GM21515 (cell line): Measurements from ENCODE around the gene DENND1A.
"Not testable (repeated sequence)": the region's sequence is repeated elsewhere in the genome, so short reads cannot be mapped to it uniquely, and the experiment has no call there.

Experiments used
- ATAC-seq: cut with Tn5 transposase; IDR thresholded peaks from one replicate; pipeline ENCODE4 v1.9.1; 2021; ENCODE audit not compliant: unreplicated experiment

The DENND1A gene

DNA sequence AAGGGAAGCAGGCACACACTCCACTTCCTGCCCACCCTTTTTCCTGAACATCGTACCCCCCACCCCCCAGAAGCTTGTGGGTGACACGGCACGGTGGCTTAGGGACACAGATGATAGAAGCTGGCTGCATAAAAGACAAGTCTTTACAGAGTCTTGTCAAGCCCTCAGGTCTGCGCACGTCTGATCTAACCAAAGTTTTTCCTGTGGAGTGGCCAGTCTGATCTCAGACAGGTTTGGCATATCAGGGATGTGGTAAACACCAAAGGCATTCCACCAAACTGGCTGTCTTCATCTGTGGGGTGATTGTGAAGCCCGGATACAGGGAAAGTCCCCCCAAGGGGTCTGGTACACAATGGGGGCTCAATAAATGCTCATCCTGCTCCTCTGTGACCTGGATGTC, 523.9 kb downstream of the DENND1A start:
- ATAC-seq = no peak

DNA sequence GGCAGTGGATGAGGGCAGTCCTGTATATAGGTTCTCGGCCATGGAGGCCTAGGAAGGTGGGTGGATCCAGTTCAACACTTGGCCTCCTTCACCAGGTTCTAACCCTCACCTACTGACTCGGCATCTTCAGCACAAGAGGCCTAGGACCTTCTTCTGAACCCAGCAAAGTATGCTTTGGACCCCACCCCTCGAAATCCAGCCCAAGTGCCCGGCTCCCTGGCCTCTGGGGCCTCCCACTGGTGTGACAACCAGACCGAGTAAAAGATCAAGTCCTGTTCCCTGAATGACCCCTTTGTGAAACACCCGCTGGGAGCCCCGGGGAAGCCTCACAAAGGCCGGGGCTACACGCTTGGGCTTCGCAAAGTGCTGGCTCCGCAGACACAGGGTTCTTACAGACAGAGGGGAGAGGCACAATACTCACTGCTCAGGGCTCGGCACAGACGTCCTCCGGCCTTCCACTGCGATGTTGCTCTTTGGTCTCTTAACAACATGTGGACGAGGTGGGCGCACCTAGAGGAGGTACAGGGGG, 526.9 kb downstream of the DENND1A start:
- ATAC-seq = no peak

DNA sequence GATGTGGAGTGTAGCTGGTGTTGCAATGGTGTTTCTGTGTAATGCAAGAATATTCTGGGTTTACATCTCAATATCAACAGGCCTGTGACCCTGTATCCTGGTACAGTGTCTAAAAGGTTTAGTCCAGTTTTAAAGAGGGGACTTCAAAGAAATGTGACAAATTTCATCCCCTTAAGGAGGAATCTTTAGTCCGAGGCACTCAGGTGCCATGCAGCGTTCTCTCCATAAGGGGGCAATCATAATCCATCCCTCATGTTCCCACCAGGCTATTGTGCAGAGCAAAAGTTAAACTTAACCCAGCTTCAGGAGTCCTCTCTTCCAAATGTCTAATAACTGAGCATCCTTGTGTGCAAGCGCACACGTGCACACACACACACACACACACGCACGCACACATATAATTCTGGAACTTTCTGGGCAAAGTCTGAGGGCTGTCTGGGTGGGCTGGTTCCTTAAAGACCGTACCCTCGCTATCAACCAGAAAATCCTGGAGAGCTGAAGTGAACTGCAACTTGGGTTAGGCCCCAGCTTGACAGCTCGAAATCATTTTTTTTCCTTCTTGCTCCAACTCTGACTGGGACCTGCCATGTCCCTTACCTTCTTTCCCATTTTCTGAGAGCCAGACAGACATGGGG, 527.9 kb downstream of the DENND1A start:
- ATAC-seq = no peak

DNA sequence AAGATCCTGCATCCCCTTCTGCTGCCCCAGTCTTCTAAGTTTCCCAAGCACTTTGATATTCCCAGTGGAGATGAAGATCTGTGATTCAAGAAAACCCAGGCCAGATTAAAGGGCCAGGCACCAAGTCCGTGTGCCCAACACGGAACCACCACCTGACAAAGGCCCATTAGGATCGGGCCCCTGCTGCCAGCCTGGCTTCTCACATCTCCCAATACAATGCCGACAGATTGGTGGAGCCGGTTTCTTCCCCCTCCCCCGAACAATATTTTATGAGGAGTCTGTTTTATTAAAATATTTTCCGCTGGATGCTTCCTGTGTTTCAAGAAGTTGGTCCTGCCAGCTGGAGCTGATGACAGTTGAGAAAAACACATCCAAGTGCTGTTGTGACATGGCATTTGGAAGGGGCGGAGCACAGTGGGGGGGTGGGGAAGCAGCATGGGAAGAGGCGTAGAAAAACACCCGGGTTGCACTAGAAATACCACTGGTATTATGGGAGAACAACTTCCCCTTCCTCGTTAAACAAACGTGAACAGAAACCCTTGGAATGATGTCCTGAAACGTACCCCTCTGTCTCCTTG, 528.9 kb downstream of the DENND1A start:
- no peak for ATAC-seq

DNA sequence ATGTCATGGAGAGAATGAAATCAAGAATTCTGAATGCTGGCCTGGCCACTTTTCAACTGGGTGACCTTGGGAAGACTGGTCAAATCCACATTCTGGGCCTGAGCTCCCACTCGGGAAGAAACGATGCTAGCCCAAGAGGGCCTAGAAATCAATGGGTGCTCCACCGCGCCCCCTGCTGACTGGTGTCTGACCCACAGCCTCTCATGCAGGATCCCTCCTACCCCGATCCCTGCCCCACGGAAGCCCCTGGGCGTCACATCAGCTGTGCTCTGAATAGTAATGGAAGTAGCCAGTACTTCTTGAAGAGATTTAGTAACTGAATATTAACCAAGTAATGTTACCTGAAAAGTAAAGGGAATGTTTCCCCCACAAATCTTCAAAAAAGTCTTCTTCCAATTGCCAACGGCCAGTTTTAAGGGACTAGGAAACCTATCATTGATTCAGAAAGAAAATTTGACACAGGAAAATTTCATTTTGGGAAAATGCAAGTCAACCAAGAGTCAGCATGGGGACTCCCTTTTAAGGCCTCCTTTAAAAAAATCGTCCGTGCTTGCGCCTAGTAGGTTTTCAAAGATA, 530.0 kb downstream of the DENND1A start:
- ATAC-seq = no peak

DNA sequence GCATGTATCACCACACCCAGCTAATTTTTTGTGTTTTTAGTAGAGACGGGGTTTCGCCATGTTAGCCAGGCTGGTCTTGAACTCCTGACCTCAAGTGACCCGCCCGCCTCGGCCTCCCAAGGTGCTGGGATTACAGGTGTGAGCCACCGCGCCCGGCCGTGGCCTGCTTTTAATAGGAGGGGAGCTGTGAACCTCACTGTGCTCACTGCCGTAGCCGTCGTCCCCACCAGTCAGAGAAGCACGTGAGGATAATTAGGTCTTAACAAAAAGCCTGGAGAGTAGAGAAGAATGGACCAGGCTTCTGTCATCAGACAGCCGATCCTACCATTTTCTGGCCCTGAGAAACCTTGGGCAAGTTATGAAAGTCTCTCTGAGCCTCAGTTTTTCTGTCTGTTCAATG, 531.0 kb downstream of the DENND1A start:
- not testable (repeated sequence) for ATAC-seq

DNA sequence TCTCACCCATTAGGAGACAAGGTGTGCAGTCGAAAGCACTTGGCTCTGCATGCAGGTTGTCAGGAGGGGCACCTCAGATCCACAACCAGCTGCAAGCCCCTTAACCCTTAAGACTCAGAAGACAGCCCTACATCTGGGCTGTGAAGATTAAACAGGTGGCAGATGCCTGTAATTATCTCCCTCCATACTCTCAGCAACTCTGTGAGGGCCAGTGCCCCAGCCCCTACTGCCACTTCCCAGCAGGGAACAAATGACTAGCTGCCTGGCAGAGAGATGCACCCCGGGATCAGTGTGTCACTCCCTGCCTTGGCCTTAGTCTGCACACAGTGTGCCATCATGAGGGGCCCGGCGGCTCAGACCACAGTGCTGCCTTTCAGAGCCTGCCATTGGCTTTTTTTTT, 532.0 kb downstream of the DENND1A start:
- ATAC-seq = no peak

DNA sequence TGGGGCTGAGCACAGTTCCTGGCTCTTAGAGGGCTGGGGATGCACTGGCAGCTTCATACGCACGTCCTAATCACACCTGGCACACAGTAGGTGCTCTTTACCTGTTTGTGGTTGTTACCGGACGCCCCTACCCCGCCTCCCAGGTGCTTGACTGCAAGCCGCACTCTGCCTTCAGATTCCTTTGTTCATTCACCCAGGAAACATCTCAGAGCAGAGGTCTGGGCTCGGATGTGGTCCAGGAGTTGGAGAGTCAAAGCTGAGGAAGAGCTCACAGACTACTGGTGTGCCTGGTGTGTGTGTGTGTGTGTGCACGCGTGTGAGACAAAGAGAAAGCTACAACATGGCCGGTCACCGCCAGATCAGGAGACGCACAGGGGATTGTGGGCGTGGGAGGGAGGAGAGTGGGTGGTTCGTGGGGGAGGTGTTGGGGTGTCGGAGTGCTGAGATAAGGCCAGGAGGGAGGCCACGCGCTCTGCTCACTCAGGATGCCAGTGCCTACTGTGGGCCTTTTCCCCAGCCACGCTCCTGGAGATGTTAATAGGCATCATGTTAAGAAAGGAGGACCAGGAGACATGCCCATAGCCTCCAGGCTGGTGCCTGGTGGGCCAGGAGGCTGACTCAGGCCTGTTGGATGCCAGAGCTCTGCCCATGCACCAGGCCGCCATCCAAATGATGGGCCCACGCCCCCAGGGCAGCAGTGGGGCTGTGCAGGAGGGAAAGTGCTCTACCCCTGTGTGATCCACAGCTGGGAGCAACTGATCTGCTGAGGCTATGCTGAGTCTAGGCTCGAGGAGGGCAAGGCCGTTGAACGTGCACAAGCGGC, 534.0 kb downstream of the DENND1A start:
- no peak for ATAC-seq

DNA sequence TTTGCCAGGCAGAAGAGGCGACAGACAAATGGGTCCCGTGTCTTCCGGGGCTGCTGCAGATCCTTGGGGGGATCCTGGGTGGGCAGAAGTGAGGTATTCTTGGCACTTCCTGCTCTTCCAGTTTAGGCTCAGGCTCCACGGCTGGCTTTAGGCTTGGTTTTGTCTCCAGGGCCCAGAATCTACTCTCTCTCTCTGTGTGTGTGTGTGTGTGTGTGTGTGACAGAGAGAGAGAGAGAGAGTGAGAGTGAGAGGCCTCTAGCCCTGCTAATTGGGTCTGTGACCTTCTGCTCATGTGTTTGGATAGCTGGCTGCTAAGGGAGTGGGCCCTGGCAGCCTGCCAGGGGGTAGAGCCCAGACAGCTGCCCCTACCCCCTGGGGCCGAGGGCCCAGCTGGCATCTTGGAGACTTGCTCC, 534.6 kb downstream of the DENND1A start:
- no peak for ATAC-seq

DNA sequence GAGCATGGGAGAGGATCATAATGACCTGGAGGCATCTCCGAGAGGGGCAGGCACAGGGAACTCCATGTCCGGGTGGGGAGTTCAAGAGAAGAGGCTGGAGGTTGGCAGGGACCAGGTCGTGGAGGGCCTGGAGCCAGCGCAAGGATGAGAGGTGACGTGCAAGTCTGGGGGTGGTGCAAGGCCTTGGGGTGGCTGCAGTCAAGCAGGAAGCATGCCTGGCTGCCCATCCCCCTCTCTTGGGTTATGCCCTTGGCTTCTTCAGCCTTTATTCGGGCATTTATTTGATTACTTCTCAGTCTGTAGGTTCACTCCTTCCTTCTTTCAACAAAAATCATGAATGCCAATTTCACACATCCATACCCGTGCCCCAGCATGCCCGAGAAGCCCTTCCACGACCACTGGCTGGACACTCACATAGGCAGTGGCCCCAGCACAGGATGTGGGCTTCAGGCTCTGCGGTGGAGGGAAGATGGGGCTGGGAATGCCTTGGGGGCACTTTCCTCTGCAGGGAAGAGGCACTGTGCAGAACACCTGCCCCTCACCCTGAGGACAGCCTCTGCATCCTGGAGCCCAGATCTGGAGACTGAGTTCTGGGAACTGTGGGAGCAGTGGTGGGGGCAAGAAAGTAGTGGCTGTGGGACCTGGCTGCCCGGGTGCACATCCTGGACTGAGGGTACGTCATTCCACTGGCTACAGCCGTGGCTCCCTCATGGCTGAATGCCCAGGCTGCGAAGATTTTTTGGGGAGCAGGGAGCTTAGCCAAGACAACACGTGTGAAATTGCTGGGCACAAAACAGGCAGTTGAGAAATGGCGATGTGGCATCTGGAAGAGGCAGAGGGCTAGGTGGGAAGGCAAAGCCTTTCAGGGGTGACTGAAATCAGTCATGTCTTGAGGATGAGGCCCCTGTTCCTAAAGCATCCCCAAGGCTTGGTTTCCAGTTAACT, 535.4 kb downstream of the DENND1A start:
- ATAC-seq = no peak

DNA sequence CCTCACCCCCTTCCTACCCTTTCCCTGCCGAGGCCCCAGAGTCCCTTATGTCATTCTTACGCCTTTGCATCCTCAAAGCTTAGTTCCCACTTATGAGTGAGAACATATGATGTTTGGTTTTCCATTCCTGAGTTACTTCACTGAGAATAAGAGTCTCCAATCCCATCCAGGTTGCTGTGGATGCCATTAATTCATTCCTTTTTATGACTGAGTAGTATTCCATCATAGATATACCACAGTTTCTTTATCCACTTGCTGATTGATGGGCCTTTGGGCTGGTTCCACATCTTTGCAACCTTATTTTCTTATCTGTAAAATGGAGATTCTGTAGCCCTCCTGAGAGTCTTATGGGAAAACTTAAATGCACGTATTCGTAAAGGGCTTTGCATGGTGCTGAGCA, 537.1 kb downstream of the DENND1A start:
- no peak for ATAC-seq

DNA sequence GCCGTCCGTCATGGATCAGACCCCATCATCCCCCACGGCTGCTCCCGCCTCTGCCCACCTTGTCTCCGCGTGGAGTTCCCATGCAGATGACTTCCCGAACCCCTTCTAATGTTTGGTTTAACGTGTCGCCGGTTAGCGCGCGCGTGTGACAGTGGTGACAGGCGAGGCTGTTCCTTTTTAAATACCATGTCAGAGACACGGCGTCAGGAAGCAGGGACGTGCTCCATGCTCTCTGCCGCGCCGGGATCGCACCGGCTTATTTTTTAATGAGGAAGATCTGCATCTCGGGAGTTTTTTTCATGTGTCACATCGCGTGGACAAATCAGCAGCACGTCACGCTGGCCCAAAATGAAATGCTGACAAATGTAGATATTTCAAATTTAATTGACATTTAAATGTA, 538.0 kb downstream of the DENND1A start:
- no peak for ATAC-seq

DNA sequence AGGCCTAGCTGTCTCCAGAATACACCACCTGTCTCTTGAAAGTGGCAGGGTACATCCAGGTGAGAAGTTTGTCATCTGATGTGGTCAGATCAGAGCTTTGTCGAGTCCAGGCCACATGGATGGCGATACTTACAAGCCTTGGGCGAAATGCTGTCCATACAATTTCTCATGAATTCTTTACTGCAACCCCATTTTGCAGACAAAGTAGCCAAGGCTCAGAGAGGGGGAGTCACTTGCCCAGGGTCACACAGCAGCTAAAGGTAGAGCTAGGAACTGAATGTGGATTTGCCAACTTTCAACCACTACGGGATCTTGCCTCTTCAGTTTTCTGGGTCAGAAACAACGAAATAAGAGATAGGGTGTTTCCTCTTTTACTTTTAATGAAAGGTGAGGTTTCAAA, 538.7 kb downstream of the DENND1A start:
- no peak for ATAC-seq

DNA sequence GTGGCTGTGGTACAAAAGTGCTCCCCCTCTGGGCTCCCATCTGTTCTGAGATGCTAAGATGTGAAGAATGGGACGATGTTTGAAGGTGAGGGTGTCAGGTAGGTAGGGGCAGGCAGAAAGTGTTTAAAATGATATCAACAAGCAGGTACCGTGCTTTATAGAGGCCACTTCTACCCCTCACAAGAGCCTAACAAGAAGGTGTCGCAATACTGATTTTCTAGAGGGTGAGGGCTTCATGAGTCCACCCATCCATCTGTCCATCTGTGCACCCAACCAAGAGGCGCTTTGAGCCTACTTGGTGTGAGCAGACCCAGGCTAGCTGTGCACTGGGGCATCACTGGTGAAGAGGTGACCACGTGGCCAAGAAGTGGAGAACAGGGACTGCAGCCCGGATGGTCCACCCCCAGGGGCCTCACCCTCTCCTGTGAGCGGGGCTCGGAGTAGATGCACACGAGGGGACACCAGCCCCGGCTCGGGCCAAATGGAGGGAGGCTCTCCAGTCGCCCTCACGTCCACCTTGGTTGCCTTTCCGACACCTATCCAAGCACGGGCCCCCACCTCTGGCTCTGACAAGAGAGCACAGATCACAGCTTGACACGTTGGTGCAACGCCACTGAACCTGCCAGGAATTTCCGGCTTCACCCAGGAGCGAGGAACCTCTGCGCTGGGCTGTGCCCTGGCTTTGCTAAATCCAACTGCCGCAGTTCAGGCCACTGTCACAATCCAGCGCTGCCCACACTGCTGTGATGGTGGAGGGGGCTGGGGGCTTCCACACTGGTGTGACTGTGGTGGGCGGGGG, 539.4 kb downstream of the DENND1A start:
- ATAC-seq = no peak

DNA sequence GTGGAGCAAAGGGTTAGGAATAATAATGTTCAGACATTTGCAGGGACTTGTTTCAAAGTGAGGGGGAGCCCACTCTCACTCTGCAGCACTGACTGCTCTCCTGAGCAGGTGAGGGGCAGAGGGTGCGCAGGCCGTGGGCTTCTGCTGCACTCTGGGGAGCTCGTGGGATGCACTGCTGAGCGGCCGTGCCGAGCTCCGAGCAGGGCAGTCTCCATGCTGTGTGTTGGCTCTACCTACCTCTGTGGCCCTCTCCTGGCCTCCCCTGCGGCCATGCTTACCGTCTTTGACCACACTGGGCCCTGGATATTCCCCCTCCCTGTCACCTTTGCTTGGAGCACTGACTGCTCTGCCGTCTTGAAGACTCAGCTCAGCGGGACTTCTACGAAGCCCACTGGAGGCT, 540.2 kb downstream of the DENND1A start:
- no peak for ATAC-seq

DNA sequence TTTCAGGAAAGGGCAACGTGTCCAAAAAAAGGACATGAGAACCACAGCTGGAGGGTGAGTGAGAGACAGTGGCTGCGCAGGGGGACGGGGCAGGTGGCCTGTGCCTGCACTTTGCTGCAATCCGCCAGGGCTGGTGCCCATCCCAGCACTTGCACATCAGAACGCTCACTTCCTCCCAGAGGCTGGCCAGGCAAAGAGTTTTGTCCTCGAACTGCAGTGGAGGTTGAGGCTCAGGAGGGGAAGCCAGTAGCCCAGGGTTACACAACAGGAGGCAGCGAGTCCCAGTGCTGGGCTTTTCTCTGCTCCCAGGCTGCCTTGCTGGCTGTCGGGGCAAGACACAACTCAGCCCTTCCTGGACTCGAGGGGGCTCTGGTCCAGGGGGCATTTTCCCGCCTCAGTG, 540.9 kb downstream of the DENND1A start:
- ATAC-seq = no peak

DNA sequence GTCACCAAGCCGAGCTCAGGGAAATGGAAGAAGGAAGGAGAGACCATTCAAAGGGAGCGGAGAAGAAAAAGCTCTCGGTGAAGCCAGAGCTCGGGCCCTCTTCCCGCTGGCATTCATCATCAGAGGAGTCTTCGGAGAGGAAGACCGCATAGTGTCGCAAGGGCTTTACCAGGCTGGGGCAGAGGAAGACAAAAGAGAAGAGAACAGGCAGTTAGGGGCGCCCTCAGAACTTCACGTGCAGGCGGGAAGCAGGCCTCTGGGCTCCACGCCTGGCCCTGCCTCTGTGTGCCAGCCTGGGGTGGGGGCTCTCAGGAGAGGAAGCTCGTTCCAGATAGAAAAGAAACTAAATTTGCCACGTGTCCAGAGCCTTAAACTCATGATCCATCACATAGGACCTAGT, 542.2 kb downstream of the DENND1A start:
- no peak for ATAC-seq

DNA sequence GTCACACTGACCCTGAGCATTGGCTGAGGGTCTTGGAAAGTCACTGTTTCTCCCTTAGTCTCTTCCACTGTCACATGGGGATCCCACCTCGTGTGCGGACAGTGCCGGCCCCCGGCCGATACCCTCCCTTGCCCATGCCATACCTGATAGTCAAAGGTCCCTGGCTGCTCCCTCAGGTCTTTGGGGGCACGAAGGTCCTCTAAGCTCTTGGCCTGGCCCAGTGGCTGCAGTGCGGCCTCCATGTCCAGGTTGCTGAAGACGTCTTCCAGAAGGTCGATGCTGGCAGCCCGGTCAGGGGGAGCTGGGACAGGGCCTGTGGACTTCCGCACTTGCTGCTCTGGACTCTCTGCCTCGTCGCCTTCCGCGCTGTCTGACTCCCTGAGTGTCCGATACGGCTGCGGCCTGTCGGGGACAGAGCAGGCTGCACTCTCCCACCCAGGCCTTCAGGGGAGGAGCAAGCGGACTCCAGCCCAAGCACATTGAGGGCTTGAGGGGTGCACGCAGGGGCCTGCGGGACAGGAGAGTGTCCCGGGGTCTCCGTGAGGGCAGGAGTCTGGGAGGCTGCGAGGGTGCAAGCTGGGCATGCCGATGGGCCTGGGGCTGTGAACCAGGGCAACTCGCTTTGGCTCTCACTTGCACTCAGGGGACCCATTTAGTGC, 546.3 kb downstream of the DENND1A start:
- no peak for ATAC-seq
